HG03342 (cell line): ENCODE results near the gene TGM3.

Source experiments
- ATAC-seq: cut with Tn5 transposase; IDR thresholded peaks from one replicate; pipeline ENCODE4 v1.9.1; 2021; ENCODE audit warnings: mild to moderate bottlenecking, moderate library complexity; ENCODE audit not compliant: unreplicated experiment

The TGM3 gene

DNA sequence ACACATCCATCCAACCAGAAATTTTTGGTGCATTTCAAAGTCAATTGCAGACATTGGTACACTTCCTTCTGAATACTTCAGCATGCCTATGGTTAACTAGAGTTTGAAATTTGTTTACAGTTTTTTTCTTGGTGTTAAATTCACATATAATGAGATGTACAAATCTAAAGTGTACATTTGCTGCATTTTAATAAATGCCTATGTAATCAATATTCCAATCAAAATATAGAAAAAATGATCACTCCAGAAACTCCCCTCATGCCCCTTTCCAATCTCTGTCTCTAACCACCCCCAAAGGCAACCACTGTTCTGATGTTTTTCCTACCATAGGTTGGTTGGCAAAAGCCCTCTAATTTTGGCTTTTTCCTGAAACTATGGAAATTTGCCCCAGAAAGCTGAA lies 77.3 kb downstream of the TGM3 start:
- ATAC-seq, result no peak

DNA sequence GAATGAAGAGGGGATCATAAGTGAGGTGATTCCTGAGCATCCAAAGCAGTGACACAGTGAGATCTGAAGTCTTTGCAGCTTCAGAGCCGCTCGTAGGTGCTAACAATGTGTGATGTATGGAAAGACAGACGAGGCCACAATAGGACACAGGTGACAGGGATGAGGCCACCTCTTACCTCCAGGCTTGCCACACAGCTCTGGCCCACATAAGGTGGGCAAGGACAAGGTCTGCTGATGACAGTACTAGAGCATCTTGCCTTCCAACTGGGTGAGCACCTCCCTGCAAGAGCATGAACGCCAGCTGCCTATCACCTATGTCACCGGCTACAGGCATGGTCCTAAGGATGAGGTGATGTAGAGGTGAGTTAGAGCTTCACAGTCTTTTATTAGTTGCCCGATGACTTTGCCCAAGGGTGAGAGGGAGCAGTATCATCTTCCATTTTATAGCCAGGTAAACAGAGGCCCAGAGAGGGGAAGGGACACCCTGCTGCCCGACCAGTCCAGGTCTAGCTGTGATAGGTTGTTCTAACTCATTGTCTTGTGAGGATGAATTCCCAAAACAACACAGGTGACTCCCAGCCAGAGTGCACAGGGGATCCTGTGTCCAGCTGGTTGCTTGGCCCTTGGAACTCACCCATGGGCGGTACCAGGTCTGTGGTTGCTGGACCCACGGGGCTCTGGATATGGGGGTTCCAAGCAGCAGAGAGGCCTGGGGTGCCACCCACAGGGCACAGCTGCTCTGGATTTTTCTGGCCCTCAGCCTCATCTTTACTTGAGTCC lies 78.7 kb downstream of the TGM3 start:
- ATAC-seq, result no peak

DNA sequence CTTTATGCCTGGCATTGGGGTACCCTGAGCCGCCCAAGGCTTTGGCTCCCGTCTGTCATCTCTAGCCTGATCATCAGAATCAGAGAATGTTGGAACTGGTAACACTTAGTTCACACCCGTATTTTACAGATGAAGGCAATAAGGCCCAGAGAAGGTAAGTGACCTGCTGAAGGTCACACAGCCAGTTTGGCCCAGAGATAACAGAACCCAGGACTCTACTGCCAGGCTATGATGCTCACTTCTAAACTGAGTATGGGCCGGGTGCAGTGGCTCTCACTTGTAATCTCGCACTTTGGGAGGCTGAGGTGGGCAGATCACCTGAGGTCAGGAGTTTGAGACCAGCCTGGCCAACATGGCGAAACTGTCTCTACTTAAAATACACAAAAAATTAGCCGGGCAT lies 83.1 kb downstream of the TGM3 start:
- ATAC-seq, result no peak

DNA sequence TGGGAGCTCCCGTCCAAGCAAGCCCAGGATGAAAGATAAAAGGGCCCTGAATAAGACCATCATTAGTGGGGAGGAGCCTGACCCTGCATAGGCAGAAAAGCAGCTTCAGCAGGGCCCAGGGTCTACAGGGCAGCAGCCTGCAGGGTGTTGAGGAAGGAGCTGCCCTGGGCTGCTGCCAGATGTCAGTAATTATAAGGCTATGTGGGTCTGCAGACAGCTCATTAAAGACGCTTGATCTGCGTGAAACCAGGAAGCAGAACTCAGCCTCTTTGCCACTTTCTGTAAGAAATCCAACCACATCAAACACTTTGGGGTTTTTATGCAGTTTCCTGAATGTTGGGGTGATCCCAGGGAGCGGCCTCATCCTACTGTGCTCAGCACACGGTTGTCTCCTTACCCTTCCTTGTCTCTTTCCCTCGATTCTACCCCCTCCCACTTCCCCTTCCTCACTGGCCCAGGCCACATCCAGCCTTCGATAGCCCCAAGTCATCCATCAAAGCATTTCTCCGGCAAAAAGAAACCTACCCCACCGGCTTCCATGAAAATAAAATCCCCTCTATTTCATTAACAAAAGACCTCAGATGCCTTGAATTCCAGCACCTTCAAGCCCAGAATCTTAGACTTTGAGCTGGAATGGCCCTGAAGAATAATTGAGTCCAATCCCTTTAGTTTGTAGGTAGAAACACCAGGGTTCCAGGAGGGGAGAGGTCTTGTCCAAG lies 83.9 kb downstream of the TGM3 start:
- no peak for ATAC-seq

DNA sequence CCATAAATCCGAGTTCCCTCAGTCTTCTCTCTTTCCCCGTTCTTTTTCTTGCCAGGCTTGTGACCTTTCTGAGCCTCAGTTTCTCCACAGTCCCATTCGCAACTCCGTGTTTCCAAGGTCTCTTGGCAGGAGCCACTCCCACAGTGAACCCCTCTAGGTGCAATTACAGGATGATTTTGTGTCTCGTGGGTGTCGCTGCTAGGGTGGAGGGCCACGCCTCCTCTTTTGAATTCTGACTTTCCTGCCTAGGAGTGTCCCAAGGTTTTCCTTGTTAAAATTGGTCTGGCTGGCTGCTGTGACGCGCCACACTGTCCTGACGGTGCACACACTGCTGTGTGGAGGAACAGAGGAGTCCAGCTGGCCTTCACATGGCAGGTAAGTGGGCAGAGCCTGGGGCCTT lies 84.8 kb downstream of the TGM3 start, which contains the start of gene TGM6:
TSS of gene TGM6 (plus strand) at position 301 of the 400 bp plus-strand sequence. CDS start at position 369, 68 bp downstream.
- no peak for ATAC-seq

DNA sequence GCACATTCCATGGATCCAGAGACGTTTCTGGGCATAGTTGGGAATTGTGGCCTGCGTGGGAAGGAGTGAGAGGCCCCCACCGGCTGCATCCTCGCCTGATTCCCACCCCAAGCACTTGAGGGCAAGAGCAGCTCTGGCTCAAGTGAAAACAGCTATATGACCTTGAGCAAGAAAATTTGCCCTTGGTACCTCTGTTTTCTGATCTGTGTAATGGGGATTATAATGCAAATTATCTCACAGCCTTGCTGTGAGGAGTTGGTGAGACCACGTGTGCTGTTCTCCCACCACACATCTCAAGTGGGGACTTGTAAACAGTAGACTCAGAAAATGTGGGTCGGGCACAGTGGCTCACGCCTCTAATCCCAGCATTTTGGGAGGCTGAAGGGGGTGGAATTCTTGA lies 85.5 kb downstream of the TGM3 start:
- ATAC-seq, result no peak

DNA sequence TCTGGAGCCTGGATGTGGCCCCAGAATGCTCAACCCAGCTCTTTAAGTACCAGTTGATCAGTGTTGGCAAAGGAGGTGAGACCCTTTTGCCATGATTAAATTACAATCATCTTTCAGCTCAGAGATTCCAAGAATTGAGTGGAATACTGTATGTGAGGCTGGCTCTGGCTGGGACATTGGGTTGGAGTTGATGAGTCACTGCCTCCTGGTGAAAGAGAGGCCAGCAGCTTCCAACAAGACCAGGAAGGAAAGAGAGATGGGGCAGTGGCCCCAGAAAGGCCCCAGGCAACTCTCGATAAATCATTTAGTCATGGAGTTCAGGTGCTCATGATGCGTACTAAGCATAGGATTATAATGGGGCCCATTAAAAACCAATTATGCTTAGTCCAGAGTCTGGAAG lies 87.0 kb downstream of the TGM3 start:
- no peak for ATAC-seq

DNA sequence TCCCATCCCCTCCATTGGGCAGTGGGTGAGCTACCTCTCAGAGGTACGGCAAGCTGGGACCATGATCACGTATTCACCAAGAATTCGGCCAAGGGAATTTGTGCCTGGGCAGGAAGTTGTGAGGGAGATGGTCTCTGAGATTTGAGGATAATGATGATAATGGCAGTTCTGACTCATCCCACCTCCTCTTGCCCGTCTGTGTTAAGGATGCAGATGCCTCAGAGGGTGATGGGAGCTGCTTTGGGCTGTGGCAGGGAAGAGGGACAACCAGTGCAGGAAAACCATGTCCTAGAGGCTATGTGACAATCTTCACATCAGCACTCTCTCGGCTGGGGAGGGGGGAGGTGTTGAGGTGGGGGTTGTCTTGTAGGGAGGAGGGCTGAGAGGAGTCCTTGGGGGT lies 89.2 kb downstream of the TGM3 start:
- ATAC-seq, result no peak

DNA sequence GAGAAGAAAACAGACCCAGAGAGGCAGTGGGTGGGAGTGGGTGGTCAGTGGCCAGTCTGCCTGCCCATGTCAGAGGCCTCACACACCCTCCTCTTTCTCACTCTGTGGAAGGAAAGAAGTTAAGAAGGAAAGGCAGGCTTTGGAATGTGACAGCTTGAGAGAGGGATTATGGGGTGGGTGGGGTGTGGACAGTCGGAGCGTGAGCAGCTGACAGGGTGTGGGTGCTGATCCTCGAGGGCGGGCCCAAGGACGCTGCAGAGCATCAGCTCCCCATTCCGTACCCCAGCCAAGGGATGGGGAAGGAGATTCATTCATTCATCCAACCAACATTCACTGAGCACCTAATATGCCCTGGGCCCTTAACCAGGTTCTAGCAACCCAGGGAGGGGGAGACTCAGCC lies 89.7 kb downstream of the TGM3 start:
- no peak for ATAC-seq

DNA sequence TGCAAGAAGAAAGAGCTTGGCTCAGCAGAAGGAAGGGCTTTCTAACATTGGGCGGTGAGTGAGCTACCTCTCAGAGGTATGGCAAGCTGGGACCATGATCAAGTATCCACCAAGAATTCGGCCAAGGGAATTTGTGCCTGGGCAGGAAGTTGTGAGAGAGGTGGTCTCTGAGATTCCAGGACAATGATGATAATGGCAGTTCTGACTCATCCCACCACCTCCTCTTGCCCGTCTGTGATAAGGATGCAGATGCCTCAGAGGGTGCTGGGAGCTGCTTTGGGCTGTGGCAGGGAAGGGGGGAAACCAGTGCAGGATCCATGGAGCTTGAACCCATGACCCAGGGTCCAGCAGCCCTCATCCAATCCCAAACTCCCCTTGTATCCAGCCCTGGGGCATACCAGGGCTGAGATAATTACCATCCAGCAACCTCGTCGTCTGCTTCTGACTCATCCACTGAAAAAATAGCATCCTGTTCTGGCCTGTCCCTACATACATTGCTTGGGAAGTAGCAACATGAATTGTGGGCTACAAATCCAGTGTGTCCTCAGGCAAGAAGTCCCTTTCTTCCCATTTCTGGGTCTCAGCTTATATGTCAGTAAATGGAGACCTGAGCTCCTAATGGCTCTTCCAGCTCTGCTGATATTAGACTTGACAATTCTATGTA lies 90.8 kb downstream of the TGM3 start:
- ATAC-seq, result peak; percentile 22

DNA sequence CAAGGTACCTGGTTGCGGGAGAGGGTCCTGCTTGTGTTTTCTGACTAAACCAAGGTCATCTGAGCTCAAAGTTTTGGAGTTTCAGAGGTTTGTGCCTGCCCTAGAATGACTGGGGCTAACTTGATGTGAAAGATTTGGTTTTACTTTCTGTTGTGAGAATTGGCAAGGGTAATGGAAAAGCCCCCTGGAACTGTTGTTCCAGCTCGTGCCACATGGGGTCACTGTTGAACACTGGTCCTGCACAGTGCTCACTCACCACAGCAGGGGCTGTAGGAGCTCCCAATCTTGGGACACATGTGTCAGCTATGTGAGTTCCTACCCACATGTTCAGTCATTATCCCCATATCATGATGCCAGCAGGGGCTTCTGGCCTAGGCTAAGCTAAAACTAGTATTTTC lies 91.4 kb downstream of the TGM3 start:
- peak; percentile 68 for ATAC-seq

DNA sequence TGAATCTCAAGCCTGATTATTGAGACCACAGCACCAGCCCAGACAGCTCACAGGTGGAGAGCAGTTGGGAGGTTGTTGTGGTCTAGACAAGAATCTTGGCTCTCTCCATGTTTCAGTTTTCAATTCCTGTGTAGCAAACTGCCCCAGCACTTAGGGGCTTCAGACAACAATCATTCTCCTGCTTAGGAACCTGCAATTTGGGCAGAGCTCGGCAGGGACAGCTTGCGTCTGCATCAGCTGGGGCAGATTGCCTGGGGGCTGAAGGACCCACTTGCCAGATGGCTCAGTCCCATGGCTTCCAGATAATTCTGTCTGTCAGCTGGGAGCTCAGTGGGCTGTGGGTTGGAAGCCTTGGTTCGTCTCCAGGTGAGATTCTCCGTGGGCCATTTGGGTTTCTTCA lies 91.8 kb downstream of the TGM3 start:
- peak; percentile 4 for ATAC-seq
